HG03432 (cell line): ENCODE results near the gene SACM1L.
"Not testable (repeated sequence)": the region's sequence is repeated elsewhere in the genome, so short reads cannot be mapped to it uniquely, and the experiment has no call there.

Experiments used
- ATAC-seq: cut with Tn5 transposase; IDR thresholded peaks from one replicate; pipeline ENCODE4 v1.9.1; 2021; ENCODE audit warnings: mild to moderate bottlenecking, moderate library complexity; ENCODE audit not compliant: unreplicated experiment

Gene SACM1L

GRCh38 chr3:45737234-45737633, 48.0 kb downstream of the SACM1L start:
- no peak for ATAC-seq

DNA sequence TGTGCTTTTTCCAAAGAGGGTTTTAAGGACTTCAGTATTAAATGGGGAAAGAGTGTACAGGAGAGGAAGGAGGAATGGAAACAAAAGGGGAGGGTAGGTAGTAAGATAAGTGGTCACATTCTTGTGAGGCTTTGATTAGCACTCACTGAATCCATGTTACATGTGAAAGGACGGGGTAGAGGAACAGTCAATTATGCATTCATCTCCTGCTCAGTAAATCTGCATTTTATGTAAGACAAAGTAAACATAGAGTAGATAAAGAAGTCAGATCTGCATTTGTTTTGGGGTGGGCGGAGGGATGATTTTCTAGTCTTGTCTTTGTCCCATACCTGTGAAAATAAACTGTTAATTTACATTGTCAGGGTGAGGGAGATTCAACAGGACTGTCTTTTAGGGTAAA, 50.8 kb downstream of the SACM1L start:
- ATAC-seq: no peak

GRCh38 chr3:45741247-45741646, 52.1 kb downstream of the SACM1L start:
- no peak for ATAC-seq

DNA sequence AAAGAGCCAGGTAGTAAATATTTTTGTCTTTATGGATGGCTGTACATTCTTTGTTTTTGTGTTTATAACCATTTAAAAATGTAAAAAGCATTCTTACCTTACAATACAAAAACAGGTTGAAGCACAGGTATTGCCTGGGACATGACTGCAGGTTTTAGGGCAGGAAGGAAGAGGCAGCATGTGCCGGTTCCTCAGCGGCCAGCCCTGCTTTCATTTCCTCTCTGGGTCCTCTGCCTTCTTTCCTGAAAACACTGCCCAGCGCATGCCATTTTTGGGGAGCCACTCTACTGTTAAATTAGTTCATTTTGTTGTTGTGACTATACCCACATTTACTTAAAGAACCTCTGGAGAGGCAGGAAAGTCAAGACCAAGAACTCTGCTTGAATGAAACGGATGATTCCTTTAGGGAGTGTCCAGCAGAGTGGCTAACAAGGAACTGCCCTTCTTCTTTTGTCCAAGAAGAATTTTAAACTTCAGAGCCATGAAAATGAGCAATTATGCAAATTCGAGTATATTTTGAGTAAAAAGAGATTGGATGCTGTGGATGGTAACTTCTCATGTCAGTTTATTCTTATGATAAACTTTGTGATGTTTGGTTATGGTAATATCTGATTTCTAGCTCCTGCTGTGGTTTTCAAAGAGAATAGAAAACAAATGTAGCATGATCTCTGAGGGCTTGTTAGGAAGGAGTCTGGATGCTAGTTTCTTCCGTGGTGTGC, 52.7 kb downstream of the SACM1L start:
- ATAC-seq: no peak

DNA sequence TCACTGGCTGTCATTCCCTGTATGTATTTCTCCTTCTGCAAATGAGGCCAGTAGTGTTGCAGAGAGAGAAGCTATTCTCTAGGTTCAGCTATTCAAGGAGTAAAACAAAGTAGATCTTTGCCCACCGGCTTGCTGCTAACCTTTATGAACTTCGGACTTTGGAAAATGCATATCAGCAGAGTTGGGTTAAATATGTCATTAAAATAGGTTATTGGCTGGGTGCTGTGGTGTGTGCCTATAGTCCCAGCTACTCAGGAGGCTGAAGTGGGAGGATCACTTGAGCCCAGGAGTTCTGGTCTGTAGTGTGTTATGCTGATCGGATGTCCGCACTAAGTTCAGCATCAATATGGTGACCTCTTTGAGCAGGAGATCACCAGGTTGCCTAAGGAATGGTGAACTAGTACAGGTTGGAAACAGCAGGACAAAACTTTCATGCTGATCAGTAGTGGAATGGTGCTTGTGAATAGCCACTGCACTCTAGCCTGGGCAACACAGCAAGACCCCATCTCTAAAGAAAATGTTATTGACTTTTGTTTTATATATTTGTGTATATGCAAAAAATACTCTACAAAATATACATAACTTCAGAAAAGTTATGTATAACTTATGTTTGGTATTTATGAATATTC, 53.4 kb downstream of the SACM1L start:
- no peak for ATAC-seq

DNA sequence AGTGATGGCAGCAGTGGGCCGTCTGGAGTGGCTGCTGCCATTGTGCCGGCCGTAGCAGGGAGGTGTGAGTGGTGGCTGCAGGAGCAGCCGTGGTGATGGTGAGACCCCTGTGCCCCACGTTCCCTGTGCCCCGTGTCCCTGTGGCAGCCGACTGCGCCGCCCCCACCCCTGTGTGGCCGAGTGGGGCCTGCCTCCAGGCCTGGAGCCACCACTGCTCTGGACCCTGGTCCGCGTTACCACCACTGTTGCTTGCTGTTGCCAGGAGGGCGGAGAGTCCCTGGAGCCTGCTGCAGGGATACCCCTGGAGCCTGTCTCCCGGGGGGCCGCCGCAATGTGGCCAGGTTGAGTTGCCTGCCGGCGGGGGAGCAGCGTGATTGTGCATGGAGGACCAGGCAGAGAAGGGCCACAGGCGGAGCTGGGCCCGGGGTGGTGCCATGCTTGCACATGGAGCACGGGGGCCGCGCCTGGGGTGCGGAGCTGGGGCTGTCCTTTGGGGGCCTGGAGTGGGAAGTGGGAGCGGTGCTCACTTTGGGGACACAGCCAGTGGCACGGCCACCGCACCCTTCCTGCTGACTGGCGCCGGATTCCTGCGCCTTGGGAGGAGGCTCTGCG, 57.1 kb downstream of the SACM1L start:
- no peak for ATAC-seq

DNA sequence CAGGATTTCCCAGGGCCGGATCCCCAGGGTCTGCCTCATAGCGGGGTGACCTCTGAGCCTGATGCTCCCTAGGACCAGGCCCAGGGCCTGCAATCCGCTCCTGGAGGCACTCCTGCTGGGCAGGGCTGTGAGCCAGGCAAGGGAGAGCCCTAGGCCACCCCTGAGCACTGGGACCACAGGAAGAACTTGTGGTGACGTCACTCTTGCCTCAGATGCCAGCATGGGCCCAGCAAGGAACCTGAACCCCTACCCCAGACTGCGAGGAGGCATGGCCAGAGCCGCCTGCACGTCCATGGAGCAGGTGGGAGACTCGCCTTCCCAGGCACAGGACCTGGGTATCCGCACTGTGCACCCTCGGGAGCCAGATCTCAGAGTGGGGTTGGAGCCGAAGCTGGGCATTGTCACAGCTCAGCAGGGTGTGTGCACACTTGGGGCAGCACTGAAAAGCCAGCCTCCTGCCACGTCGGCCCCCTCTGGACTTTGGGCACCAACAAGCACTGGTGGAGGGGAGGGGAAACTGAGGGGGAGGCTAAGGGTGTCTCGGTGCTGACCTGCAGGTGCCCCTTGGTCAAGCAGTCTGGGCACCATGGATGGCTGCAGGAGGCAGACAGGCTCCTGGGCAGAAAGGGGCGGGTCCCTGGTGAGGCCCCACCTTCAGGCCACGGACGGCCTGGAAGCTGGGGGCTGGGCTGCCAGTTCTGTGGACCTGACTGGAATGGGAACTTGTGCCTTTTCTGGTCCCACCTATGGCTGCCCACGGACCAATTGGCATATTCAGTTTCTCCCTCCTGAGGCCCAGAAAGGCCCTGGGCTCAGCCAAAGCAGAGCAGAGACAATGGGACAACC, 57.8 kb downstream of the SACM1L start:
- ATAC-seq: no peak

- no peak for ATAC-seq
Observed at GRCh38 chr3:45748068-45748467, 58.9 kb downstream of the SACM1L start.

DNA sequence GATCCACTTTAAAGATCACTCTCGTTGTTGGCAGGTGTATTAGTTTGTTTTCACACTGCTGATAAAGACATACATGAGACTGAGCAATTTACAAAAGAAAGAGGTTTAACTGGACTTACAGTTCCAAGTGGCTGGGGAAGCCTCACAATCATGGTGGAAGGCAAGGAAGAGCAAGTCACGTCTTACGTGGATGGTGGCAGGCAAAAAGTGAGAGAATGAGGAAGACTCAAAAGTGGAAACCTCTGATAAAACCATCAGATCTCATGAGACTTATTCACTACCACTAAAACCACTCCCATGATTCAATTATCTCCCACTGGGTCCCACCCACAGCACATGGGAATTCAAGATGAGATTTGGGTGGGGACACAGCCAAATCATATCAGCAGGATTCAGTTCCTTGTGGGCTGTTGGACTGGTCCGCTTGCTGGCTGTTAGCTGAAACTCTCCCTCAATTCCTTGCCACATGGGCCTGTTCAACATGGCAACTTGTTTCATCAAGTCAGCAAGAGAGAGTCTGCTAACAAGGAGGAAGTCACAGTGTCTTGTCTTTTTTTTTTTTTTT, 59.9 kb downstream of the SACM1L start:
- not testable (repeated sequence) for ATAC-seq

GRCh38 chr3:45749880-45750279, 60.7 kb downstream of the SACM1L start:
- no peak for ATAC-seq

GRCh38 chr3:45751537-45752242, 62.5 kb downstream of the SACM1L start:
- ATAC-seq: no peak

- ATAC-seq: no peak
Observed at GRCh38 chr3:45753095-45753494, 63.9 kb downstream of the SACM1L start.

GRCh38 chr3:45754461-45754860, 65.3 kb downstream of the SACM1L start:
- no peak for ATAC-seq

DNA sequence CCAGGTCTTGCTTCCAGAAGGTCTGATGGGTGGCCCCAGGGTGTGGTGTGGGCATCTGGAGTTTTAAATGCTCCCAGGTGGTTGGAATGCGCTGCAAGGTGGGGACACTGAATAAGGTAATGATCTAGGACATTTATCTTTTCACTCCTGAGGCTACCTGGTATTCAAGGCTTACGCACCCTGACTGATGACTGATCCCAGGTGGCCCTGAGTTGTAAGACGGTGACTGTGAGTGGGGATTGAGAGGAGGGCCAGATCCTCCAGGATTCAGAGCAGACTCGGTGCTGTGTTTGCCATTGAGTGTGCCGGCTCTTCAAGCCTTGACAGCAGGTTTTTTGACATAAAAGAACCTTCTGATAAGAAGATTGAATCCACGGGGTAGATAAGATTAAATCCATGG, 66.9 kb downstream of the SACM1L start:
- ATAC-seq: no peak

DNA sequence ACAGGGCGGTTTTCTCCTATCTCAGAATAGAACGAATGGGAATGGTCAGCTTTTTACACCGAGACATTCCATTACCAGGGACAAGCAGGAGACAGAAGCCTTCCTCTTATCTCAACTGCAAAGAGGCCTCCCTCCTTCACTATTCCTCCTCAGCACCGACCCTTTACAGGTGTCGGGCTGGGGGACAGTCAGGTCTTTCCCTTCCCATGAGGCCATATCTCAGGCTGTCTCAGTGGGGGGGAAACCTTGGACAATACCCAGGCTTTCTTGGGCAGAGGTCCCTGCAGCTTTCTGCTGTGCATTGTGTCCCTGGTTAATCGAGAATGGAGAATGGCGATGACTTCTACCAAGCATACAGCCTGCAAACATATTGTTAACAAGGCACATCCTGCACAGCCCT, 67.9 kb downstream of the SACM1L start:
- not testable (repeated sequence) for ATAC-seq

GRCh38 chr3:45758871-45759270, 69.7 kb downstream of the SACM1L start:
- ATAC-seq: no peak

- ATAC-seq: no peak
Observed at GRCh38 chr3:45759851-45760250, 70.7 kb downstream of the SACM1L start.

DNA sequence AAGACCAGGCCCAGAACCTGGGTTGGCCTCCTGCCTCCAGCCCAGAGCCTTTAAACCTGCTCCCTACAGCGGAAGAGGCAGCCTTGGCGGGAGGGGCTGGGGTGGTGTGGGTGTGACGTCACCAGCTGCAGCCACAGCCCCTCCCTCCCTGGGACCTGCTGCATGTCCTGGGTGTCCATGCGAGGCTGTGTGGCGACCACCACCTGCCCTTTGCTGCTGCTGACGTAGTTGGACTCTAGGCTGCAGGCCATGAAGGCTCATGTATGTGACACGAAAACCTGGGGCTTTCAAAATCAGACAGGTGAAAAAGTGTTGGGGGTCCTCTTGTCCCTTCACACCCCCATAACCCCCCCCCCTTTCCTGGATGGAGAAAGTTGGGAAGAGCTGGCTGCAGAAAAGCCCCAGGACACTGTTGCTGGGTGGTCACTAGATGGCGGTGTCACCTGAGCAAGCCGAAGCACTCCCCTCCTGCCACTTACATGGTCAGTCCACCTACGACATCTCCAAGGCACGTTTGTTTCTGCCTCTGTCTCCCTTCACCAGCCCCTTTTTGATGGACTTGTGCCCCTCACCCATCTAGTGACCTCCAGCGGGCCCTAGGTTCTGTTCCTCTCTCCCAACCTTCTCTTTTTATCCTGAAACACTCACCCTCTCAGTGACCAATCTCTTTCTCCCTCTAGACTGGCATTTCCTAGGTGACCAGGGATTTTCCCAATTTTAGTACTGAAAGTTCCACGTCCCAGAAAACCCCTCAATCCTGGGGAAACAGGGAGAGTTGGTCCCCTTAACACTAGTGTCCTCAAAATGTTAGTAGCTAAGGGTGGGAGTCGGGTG, 71.9 kb downstream of the SACM1L start:
- ATAC-seq: no peak

DNA sequence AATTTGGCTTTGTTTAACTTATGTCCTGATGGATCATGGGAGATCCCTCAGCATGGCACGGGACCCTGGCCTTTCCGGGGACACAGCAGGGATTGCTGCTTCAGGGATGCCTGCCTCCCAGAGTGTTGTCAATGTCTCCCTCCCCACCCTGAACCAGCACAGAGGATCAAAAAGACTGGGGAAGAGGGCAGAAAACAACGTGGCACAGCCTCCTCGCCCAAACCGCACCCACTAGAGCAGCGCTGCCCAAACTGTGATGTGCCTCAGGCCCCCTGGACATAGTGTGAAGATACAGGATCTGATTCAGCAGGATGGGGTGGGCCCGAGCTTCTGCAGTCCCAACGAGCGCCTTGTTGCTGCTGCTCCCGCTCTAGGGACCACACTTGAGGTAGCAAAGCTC, 72.6 kb downstream of the SACM1L start:
- ATAC-seq: no peak
